OCI-LY7 (cell line): ENCODE measurements around the gene GTF3C4.

Experiments used
- EZH2phosphoT487 ChIP-seq: fragments of 200-600 bp; sonication (generic); IDR thresholded peaks from 2 replicates; pipeline ENCODE4 v1.6.1; 2018; ENCODE audit warnings: low read depth, borderline replicate concordance, mild to moderate bottlenecking, mixed run types, antibody characterized with exemption, low read length, moderate library complexity, mixed read lengths
- TF ChIP-seq, protein P1 (sequence below): fragments of 200-600 bp; sonication (generic); conservative IDR thresholded peaks from 2 replicates; pipeline ENCODE4 v1.5.1; 2014; ENCODE audit warnings: mild to moderate bottlenecking, antibody characterized with exemption, low read length, moderate library complexity, mixed read lengths

DNA sequence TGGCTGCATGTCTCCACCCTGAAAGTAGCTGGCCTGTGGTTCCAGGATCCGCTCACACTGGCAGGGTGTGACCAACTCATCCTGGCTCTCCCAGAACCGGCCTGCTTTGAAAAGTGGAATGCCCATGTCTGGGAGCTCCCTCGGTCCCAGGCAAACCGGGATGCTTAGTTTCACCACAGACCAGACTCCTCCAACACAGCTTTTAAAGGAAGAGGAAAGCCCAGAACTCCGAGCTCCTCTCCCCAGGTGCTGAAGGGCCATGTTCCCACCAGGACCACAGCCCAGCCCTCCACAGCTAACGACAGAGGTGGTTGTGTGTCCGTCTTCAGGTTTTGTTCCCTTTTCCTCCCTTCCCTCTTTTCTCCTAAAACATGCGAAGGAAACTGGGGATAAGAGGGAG lies 38.0 kb downstream of the GTF3C4 start:
- TF ChIP-seq, protein P1, sequence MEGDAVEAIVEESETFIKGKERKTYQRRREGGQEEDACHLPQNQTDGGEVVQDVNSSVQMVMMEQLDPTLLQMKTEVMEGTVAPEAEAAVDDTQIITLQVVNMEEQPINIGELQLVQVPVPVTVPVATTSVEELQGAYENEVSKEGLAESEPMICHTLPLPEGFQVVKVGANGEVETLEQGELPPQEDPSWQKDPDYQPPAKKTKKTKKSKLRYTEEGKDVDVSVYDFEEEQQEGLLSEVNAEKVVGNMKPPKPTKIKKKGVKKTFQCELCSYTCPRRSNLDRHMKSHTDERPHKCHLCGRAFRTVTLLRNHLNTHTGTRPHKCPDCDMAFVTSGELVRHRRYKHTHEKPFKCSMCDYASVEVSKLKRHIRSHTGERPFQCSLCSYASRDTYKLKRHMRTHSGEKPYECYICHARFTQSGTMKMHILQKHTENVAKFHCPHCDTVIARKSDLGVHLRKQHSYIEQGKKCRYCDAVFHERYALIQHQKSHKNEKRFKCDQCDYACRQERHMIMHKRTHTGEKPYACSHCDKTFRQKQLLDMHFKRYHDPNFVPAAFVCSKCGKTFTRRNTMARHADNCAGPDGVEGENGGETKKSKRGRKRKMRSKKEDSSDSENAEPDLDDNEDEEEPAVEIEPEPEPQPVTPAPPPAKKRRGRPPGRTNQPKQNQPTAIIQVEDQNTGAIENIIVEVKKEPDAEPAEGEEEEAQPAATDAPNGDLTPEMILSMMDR, result no peak
- no peak for TF ChIP-seq EZH2phosphoT487
